NCI-H446 (cell line): ENCODE data around the gene CES3.
"Not testable (repeated sequence)": the region's sequence is repeated elsewhere in the genome, so short reads cannot be mapped to it uniquely, and the experiment has no call there.

Experiments used
- DNase-seq, 2 experiments: peaks; one replicate each; lab custom pipeline; 2025; lab: John Stamatoyannopoulos, UW

CES3 gene

DNA sequence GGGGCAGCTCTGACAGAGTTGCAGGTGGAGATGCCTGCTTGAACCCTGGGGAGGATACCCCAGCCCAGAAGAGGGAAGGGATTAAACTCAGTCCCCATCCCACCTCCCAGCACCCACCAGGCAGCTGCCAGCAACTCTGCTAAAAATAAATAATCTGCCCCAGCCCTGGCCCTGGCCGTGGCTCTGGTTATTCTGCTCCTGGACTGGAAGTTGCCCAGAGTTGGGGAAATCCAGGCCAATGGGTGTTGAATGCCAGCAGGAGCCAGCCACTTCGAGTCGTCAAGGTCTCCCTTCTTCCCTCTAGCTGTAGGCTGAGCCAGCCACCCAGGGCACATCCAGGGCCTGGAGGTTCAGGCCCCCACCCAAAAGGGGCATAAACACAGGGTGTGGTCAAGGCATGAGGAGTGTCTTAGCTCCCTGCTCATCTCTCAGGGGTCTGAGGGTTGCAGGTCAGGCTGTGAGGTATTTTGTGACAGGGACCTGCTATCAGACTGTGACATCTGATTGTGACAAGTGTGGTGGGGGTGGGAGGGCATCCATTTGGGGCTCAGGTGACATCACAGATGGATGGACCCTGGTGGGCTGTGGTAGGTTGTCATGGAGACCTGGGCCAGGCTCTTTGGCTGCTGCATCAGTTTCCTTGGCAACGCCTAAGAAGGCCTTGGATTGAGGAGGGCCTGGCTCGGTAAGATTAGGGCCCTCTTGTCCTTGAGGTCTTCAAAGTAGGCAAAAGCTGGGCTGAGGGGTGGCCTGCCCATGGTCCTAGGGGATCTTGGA is 34.7 kb upstream of the CES3 start:
- peak in 1 of 2 experiments; percentile 52 for DNase-seq

DNA sequence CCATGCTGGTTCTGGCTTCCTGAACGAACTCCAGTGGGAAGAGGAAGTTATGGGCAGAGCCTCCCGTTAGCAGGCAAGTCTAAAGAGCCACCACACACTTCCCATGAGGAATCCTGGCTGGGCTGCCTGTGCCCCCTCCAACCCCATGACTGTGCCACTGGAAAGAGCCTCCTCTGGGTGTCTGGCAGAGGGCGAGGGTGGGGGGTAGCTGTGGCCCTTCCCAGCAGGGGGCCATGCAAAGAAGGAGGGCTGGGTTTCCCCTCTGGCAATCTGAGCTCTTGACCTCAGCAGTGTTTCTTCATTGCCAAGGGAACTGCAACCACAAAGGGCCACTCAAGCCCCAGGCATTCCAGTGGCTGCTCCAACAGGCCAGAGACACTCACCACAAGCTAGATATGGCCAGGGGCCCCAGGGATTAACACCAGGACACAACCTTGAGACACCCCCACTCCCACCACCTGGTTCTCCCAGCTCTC is 34.1 kb upstream of the CES3 start:
- no peak for DNase-seq

DNA sequence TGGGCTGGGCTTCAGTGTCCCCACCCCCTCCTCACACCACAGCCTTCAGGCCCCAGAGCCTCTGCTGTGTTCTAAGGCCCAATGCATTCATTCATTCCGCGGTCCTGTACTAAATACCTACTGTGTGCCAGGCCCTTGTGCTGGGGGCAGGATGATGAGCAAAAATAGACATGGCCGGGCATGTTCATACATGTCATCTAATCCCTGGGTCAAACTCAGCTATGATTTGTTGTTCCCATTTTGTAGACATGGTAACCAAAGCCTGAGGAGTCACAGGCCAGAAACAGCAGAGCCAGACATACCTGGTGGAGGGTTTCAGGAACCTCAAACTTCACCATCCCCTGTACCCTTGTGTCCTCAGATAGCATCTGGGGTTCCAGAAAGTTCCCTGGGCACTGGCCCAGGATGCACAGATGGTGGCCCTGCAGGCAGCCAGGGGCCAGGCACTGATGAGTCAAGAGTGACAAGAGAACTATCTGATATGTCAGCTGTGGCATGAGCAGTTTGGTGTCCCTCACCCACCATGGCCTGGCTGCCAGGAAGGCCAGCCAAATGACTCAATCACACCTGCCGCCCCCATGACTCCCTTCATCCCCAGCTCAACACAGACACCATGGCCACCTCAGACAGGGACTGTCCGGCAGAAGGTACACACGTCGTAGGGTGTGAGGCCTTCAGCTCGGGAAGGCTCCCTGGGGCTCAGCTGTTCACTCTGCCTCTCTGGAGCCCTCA is 33.0 kb upstream of the CES3 start:
- peak; percentile 39 to 47 for DNase-seq

DNA sequence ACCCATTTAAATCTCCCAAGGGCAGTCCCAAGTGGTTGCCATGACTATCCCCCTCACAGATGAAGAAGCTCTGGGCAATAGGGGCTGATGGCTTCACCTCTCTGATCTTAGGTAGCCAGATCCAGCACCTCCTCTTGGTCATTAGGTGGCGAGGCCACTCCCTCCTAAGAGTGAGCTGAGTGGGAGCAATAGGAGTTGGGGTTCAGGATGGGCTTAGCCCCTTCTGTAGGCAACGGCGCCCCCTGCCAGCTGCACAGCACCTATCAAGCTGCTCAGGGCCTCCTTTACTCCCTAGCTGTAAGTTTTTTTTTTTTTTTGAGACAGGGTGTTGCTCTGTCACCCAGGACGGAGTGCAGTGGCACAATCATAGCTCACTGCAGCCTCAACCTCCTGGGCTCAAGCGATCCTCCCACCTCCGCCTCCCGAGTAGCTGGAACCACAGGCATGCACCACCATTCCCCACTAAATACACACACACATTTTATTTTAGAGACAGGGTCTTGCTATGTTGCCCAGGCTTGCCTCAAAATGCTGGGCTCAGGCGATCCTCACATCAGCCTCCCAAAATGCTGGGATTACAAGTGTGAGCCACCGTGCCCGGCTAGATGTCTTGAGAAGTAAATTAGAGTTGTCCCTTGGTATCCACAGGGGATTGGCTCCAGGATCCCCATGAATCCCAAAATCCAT is 32.2 kb upstream of the CES3 start:
- no peak for DNase-seq

DNA sequence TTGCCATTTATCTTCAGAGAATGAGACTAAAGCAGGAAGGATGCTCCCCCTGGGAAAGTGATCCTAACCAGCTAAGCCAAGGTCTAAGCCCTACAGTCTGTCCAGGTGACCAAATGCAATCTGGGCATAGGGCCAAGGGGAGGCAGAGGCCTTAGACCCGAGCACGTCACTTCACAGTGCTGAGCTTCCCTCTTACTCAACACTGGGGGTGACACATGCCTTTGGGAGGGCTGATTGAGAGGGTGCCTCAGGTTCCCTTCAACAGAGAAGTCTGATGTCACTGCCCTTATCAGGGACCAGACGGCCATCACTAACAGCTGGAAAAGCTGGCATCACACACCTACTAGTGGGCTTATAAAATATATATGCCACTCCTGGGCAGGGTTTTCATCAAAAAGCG is 30.9 kb upstream of the CES3 start:
- no peak for DNase-seq

DNA sequence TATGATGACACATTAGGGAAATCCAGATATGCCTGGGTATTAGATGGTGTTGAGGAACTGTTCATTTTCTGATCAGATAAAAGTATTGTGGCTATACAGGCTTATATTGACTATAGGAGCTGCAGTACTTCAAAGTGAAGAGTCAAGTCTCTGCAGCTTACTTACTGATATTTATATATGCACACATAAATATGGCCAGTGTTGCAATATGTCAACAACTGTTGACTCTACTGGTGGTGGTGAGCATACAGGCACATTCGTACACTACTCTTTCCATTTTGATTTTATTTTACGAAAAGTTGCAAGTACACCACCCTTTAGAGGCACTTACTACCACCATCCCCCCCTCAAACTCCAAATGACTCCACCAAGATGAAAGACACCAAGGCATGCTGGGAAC is 29.4 kb upstream of the CES3 start:
- DNase-seq: no peak

DNA sequence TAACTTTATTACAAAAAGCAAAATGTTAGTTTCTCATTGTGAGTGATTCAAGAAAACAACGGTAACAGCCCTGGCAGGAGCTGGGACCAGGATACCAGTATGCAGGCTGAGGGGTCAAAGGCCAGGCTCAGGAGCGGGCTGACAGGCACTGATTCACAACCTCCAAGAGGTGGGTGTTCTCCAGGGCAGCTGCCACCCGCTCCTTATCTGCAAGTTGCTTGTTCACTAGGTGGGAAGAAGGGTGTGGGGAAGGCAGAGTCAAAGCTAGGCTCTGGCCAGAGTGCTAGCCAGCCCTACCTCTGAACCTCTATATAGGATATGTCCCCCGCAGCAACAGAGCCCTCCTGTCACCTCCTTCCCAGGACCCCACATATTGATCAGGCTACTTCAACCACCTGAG is 29.0 kb upstream of the CES3 start:
- no peak for DNase-seq

DNA sequence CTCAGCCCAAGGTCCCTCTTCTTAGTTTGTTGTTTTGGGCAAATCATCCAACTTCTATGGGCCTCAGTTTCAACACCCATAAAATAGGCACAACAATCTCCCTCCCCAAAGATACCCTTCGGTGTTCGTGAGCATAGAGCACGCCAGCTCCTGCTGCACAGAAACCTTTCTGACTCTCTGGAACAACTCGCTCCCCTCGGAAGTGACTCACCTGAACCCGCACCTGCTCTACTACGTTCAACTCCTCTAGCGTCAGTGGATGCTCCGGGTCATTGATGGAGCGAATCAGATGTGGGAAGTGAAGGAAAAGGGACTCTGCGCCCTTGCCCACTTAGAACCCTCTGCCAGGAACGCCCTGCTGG is 27.3 kb upstream of the CES3 start:
- no peak for DNase-seq

DNA sequence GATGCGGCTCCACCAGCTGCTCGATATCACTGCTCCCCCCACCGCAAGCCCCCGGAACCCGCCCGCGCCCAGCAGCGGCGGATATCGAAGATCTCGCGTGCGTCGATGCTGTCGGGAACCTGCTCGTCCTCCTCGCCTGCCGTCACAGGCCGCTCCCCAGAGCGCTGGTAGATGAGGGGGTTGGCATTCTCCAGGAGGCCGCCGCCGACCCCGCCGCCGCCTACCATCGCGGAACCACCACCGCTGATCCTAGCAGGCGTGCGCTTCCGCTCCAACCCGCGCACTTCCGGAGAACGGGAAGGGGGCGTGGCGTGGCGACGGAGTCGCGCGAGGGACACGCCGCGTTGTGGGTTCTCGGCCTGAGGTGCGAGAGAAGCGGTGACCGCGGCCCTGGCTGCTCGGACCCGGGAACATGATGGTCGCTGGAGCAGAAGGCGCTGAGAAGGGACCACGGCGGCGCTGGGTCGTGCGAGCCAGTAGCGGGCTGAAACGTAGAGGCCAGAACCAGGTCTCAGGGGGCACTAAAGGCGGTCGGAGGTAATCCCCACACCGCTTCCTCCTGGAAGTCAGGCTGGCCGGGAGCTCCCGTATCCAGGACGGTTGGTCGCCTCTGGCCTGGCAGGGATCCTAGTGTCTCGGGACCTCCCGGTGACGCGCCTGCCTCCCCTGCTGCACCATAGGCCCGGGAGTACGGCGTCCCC is 26.8 kb upstream of the CES3 start, which contains the start of gene CIAO2B:
TSS of gene CIAO2B (minus strand) at position 265 of the 701 bp plus-strand sequence. CDS start at position 227, 38 bp downstream.
- peak; percentile 50 to 69 for DNase-seq

DNA sequence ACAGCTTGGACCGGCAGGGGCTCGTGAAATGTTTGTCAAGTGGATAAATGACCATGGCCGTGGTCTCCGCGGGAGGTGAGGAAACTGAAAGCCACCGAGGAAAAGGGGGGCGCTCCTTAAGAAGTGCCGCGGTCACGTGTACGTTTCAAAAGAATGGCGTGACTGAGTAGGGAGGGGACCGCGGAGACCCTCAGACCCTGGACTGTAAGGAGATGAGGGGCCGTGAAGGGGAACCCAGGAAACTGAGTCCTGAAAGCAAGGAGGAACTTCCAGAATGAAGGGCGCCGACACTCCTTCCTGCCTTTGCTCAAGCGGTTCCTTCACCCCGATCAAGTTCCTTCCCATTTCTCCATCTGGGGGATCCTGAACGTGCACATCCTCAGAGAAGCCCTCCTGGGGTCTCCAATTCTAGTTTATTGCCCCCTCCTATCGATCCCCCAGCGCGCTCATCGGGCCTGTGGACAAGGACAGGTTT is 26.2 kb upstream of the CES3 start:
- DNase-seq: not testable (repeated sequence)

DNA sequence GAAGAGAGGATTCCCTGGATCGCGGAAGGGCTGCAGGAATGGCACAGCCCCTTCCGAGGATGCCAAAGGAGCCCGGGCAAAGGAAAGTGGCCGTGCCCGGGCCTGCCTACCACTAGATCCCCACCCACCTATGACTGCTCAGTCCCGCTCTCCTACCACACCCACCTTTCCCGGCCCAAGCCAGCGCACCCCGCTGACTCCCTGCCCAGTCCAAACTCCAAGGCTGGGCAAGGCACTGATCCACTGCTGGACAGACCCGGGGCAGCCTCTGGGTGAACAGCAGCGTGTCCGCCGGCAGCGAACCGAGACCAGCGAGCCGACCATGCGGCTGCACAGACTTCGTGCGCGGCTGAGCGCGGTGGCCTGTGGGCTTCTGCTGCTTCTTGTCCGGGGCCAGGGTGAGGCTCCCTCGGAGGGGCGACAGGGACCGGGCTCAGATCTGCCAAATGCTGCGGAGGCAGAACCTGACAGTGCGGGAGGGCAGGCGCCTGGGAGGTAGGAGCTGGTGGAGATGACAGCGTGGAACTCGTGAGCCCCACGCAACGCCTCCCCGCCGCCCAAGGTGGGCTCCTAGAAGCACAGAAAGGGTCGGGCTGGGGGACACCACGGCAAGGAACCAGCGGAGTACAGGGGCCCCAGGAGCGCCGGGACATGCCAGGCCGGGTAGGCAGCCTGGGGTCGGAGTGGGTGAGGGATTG is 25.6 kb upstream of the CES3 start, which contains the start of gene CES2:
TSS of gene CES2 (plus strand) at position 203 of the 698 bp plus-strand sequence. CDS start at position 323, 120 bp downstream.
- DNase-seq: no peak

DNA sequence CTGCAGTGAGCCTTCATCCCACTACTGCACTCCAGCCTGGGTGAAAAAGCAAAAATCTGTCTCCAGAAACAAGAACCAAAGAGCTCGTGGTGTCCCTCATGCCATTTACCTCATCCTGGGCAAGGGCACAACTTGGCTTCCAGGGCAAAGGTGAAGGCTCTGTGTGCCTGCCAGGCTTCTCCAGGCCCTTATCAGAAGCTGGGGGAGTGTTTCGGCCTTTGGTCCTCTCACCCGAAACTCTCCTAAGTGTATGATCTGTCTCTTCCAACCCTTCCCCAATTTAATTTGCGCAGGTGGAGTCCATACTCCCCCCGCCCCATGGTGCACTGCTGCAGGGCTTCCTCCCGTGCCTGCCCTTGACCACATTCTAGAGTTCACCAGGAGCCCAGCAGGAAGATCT is 24.6 kb upstream of the CES3 start:
- no peak for DNase-seq

DNA sequence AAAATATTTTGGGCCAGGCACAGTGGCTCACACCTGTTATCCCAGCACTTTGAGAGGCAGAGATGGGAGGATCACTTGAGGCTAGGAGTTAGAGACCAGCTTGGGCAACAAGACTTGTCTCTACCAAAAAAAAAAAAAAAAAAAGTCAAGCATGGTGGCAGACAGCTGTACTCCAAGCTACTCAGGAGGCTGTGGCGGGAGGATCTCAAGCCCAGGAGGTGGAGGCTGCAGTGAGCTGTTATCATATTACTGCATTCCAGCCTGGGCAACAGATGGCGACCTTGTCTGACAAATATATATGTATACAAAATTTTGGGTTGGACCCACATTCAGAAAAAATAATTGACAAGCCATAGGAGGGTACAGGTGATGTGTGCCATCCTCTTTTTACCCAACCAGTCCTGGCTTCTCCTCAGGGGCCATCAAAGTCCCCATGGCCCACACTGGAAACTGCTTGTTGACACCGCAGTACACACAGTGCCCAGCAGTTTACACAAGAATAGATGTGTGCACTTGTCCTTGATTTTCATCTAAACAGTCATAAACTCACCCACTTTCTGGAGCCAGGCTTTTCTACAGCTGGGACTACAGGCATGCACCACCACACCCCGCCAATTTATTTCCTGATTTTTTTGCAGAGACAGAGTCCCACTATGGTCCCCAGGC is 24.0 kb upstream of the CES3 start:
- DNase-seq: no peak

DNA sequence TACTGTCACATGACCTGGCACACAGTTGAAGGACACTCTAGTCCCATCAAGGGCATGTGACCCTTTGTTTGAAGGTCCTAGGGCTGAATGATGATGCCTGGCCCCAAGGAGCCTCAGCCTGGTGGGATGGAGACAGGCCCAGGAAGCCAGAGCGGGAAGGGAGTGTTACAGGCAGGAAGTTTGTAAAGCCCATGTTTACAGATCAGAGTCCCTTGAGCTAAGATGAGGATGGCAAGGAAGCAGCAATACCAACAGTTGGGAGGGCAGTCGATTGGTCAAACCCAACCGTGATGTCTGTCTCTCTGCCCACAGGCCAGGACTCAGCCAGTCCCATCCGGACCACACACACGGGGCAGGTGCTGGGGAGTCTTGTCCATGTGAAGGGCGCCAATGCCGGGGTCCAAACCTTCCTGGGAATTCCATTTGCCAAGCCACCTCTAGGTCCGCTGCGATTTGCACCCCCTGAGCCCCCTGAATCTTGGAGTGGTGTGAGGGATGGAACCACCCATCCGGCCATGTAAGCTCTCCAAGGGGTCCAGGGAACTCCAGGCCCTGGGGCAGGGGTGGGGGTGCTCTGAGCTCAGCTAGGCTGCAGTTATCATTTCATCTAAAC is 23.2 kb upstream of the CES3 start:
- DNase-seq: no peak

DNA sequence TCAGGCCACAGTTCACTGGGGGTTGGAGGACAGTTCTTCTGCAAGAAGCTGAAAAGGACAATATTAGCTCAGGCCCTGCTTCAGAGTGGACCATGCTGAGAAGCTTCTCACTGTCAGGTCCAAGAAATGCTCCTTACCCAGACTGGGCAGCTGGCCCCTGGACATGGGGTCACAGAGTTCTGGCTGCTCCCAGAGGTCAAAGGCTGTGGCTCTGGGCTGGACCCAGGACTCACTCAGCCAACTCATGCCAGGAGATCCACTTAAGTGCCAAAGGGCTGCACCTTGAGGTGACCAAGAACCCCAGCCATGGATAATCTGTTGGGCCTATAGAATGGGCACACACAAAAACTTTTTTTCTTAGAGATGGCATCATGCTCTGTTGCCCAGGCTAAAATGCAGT is 21.7 kb upstream of the CES3 start:
- DNase-seq: no peak

DNA sequence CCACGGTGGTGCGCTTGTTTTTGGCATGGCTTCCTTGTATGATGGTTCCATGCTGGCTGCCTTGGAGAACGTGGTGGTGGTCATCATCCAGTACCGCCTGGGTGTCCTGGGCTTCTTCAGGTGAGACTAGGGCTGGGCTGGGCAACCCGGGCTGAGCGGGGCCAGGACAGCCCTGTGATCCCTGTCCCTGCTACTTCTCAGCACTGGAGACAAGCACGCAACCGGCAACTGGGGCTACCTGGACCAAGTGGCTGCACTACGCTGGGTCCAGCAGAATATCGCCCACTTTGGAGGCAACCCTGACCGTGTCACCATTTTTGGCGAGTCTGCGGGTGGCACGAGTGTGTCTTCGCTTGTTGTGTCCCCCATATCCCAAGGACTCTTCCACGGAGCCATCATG is 20.8 kb upstream of the CES3 start:
- DNase-seq: no peak

DNA sequence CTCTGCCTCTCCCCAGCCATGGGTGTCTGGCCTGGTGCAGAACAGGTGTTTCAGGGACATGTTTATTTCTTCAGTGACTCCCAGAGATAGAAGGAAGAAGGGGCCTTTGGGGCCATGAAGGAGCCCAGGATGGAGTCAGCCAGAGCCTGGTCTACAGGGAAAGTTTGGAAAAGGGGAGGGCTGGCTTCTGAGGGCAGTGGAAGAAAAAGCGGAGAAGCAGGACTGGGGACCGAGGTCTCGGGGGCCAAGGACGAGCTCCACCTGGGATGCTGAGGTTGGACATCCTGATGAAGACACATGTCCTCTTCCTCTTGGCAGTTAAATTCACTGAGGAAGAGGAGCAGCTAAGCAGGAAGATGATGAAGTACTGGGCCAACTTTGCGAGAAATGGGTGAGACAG is 18.1 kb upstream of the CES3 start:
- no peak for DNase-seq

DNA sequence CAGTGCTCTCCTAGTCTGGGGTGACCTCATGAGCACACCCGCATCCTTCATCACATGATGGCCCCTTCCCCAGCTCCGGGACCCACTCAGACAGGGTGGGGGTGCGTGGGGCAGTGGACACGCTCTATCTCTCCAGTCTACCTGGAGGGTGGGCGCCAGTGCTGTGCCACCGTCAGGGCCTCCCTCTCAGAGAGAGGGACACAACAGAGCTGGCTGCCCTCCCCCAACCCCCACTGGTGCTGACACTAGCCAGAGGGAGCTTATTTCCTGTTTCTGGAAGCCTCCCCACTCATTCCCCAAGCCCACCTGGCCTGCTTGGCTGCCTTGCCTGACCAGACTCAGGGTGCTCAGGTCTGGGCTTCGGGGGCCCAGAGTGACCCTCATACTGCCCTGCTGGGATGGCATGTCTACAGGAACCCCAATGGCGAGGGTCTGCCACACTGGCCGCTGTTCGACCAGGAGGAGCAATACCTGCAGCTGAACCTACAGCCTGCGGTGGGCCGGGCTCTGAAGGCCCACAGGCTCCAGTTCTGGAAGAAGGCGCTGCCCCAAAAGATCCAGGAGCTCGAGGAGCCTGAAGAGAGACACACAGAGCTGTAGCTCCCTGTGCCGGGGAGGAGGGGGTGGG is 17.5 kb upstream of the CES3 start:
- DNase-seq: no peak

DNA sequence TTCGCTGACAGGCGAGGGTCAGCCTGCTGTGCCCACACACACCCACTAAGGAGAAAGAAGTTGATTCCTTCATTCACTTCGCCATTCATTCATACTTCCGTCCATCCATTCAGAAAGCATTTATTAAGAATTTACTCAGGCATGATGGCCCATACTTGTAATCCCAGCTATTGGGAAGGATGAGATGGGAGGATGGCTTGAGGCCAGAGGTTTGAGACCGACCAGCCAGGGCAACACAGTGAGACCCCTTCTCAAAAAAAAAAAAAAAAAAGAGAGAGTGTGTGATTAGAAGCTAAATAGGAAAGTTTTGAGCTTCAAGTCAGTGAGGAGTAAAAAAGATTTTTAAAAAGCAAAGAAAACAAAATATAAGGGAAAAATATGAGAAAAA is 17.0 kb upstream of the CES3 start:
- no peak for DNase-seq

DNA sequence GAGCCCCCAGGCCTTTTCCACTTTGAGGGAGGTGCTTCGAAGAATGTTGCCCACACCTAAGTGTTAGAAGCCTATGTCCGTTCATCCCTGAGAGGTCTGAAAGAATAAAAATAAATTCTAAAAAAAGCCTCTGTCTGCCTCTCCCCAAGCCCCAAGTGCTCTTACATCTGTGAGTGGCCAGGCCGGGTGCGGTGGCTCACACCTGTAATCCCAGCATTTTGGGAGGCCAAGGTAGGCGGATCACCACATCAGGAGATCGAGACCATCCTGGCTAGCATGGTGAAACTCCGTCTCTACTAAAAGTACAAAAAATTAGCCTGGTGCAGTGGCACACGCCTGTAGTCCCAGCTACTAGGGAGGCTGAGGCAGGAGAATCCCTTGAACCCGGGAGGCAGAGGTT is 16.1 kb upstream of the CES3 start:
- DNase-seq: not testable (repeated sequence)
